NCI-H226 (cell line): ENCODE data around the gene RNF152.

Source experiments
- DNase-seq: peaks from one replicate; pipeline ENCODE4 v3.0.0-alpha.2; 2015

Gene RNF152

GRCh38 chr18:61893971-61894750, 1.4 kb upstream of the RNF152 start:
- DNase-seq: peak; percentile 15

DNA sequence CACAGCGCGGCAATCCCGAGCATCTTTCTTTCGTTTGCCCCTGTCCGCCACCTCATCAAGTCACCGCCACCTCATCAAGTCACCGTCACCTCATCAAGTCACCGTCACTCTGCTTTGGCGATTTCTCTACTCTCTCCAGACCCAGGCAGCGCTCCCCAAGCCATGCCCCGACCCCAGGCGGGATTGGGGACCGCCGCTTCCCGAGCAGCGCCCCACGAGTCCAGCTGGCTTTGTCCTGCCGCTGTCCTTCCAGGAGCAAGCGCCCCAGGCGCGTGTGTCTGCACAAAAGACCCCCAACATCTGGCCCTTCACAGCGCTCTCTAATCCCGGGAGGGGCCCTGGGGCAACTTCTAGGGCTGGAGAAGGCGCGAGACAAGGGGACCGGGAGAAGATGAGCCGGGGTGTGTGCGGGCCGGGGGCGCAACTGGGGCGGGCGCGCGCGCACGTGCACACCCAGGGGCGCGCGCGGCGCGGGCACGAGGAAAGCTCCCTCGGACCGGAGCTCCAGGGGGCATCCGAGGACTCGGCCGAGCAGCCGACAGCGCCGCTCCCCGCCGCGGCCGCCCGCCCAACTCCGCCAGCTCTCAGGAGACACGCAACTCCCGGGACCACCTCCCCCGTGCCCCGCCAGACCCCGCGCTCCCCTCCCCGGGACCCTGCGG, 633 bp upstream of the RNF152 start:
- DNase-seq: no peak

DNA sequence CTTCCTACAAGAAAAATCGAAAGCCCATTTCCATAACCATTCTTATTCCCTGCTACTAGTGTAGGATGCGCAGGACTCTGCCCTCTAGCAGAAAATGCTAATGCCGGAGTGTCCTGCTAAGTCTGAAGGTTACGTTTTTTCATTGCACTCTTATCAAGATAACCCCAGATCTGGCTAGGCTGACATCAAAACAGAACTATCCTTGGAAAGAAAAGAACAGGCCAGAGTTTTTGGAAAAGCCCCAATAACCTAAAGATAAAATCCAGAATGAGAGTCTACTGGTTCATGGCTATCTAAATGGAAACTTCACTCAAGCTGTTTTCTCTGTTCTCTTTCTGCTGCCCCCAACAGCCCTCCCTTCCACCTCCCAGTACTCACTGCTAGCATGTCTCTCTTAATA, 913 bp downstream of the RNF152 start:
- no peak for DNase-seq

DNA sequence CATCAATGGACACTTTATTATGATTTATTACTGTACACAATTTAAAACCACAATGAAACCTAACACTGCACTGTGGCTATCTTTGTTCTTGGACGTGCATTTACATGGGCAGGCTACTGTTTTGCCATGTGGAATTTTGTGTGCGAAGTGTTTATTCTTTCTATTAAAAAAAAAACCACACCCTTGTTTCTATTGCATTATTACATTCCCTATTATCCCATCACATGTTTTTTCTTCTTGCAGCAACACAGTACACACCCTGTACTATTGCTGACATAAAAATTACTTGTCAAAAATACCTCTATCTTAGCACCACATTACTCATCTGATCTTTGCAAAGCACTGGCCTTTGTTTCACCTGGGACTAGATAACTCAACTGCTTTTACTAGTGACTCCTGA, 1.5 kb downstream of the RNF152 start:
- no peak for DNase-seq

DNA sequence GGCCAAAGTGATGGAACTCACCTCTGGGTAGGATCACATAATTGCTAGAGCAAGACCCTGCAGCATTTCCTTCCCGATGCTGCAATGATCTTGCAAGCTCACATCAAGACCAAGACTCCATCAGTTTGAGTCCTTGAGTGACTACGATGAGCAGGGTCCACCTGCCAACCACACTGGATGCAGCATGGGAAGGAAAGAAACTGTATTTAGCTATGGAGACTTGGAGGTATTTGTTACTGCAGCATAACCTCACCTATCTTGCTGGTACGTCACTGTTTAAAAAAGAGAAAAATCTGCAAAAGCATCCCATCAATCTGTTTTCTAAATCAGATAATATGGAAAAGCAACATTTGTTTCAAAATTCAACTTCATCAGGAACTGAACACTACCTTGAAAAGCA, 2.5 kb downstream of the RNF152 start:
- DNase-seq: no peak

GRCh38 chr18:61889541-61889940, 3.3 kb downstream of the RNF152 start:
- DNase-seq: no peak

- no peak for DNase-seq
Observed at GRCh38 chr18:61888622-61889021, 4.2 kb downstream of the RNF152 start.

DNA sequence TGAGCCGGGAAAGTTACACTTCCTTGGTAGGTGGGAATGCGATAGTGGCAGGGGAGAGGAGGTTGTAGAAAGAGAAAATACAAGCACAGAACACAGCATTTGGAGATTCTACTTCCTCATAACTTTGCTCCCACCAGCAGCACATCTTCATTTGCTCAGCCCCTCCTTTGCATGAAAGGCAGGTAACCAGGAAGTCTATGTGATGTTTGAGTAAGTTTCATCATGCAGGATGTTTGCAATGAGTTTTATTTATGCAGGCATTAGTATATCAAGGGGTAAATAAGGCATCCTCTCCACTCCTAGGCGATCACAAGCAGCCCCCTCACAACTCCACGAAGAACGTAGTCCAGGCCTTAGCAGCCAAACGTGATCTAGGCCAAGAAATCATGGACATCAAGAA, 5.0 kb downstream of the RNF152 start:
- no peak for DNase-seq

GRCh38 chr18:61883547-61883946, 9.3 kb downstream of the RNF152 start:
- no peak for DNase-seq

- DNase-seq: no peak
Observed at GRCh38 chr18:61882296-61883004, 10.4 kb downstream of the RNF152 start.

GRCh38 chr18:61876899-61877298, 15.9 kb downstream of the RNF152 start:
- DNase-seq: no peak

DNA sequence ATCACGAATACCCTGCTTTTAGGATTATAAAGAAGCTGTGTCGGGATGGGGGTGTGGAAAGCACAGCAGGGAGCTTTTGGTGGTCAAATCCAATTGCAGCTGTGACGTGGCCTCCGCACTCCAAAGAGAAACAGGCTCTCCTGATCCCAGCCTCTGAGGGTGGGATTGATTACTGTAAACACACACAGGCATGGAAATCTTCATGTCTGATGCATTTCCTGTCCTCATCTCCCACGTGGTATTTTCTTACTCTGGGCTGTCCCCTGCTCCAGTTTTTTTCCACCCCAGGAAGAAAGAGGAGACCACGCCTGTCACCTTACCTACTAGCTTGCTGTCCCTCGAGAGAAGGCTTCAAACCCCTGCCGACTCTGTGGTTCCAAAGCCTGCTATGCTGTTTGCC, 22.7 kb downstream of the RNF152 start:
- DNase-seq: no peak

GRCh38 chr18:61869636-61870035, 23.2 kb downstream of the RNF152 start:
- DNase-seq: no peak

DNA sequence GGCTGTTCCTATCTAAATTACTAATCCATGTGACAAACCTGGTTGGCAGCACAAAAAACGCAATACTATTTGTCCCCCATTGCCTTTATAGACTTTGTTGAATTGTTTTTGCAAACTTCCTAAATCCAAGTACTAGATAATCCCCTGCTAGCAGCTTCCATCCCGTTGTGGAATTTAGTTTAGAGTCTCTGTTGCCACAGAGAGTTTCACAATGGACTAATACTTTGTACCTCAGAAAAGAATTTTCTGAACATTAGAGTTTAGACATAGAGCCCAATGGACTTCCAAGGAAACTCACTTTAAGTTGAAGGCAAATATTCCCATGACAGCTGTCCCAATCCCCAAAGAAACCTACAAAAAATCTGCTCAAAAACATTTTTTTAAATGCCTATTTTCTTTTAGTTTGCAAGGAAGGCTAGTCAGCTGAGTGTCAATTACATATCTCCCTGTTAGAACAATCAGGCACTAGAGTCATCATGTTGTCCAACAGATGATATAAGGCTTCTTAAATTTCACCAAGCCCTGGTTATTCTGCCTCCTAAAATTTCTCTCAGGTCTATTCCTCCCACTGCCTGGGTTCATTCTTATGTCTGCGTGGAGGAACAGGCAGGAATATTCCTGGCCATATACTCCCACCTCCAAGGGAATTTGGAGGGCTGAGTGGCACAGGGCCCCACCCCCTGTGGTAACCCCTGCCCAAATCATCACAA, 27.2 kb downstream of the RNF152 start:
- no peak for DNase-seq

DNA sequence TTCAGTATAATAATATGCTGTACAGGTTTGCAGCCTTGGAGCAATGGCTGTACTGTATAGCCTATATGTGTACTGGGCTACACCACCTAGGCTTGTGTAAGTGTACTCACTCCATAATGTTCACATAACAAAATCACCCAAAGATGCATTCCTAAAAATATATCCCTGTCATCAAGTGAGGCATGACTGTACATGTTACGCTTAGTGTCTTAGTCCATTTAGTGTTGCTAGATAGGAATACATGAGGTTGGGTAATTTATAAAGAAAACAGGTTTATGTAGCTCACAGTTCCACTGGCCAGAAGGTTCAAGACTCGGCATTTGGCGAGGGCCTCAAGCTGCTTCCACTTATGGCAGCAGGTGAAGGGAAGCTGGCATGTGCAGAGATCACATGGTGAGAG, 31.4 kb downstream of the RNF152 start:
- no peak for DNase-seq

DNA sequence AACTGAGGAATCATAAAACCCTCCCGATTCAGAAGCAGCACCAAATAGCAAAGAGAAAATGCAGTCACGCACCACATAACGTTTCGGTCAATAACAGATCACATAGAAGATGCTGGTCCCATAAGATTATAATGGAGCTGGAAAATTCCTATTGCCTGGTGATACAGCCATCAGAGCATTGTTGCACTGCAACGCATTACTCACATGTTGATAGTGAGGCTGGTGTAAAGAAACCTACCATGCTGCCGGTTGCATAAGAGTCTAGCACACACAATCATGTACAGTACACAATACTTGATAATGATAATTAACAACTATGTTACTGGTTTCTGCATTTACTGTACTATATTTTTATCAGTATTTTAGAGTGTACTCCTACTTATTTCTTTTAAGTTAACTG, 32.5 kb downstream of the RNF152 start:
- DNase-seq: no peak

- no peak for DNase-seq
Observed at GRCh38 chr18:61859113-61859512, 33.7 kb downstream of the RNF152 start.

DNA sequence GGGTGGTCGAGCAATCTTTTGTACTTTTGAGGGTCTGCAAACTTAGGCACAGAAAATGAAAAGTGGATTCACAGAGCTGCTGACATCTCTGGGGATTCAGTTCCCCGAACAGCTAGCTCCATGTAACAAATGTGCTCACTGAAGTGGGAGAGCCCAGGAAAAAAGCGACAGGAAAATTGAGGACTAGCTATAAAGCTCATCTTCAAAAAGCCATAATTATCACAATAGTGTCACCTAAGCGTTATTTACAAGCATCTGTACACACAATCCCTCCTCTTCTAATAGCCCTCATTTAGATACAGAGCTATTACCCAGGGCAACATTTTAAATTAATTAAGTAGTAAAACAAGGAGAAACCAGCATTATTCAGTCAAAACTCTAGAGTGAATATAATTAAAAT, 36.1 kb downstream of the RNF152 start:
- DNase-seq: no peak

GRCh38 chr18:61855449-61856378, 37.1 kb downstream of the RNF152 start:
- DNase-seq: no peak

DNA sequence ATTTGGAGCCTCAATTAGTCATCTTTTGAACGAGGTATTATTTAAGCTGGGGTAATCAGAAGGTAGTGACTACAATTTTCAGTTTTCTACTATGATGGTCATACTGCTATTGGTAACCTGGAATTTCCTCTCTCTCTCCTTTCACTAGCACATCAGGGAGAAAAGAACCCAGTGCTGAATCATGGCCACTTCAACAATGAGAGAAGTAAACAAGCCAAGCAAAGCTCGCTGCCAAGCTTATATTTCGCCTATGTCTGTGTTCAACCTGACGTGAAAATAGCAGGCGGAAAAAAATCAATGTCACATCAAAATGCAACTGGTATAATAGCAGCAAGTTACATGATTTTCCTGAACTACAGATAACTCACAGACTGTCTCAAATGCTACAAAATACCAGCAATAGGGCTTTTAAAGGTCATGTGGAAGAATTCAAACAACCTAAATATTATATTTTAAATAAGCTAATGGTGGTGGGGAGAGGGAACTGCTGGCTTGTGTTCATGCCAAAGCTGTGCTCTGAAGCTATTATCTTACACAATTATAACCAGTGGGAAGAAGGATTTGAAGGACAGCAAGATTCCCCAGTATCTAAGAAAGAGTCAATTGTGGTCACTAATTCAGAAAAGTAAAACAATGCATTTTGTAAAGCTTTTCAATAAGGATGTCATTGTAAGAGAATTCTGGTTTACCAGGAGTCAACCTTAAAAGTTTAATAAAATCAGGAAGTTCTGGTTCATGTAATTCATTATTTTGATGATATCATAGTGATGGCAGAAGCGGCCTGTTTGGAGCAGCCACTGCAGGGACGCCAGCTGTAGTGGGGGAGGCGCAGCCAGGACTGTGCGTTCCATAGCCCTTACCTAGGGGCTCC, 38.0 kb downstream of the RNF152 start:
- DNase-seq: no peak

- no peak for DNase-seq
Observed at GRCh38 chr18:61853855-61854254, 39.0 kb downstream of the RNF152 start.
